HG02884 (cell line): ENCODE data around the gene TSPY10.
"Not testable (repeated sequence)": the region's sequence is repeated elsewhere in the genome, so short reads cannot be mapped to it uniquely, and the experiment has no call there.

Experiments used
- ATAC-seq: cut with Tn5 transposase; IDR thresholded peaks from one replicate; pipeline ENCODE4 v1.9.1; 2021; ENCODE audit warnings: mild to moderate bottlenecking, moderate library complexity; ENCODE audit not compliant: unreplicated experiment

The TSPY10 gene

DNA sequence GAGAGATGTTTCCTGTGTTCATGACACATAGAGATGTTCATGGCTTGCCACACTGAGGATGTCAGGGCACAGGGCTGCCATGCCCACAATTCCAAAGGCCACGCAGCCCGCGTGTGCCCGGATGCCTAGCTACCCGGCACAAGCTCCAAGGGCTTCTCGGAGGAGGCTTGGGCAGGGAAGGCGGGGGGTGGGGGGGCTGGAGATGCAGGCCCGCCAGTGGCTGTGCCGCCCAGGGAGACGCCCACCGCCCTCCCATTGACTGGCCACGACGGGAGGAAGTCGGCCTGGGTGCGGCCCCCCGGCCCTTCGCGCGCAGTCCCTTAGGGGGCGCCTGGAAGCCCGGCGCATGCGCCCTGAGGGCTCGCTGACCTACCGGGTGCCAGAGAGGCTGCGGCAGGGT lies at the start of gene TSPY10:
TSS of gene TSPY10 (plus strand) at position 301 of the 400 bp plus-strand sequence. CDS start at position 347, 46 bp downstream.
- ATAC-seq = not testable (repeated sequence)

DNA sequence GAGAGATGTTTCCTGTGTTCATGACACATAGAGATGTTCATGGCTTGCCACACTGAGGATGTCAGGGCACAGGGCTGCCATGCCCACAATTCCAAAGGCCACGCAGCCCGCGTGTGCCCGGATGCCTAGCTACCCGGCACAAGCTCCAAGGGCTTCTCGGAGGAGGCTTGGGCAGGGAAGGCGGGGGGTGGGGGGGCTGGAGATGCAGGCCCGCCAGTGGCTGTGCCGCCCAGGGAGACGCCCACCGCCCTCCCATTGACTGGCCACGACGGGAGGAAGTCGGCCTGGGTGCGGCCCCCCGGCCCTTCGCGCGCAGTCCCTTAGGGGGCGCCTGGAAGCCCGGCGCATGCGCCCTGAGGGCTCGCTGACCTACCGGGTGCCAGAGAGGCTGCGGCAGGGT lies 40.7 kb upstream of the TSPY10 start, which contains the start of gene TSPY9:
TSS of gene TSPY9 (plus strand) at position 301 of the 400 bp plus-strand sequence. CDS start at position 347, 46 bp downstream.
- ATAC-seq = not testable (repeated sequence)

DNA sequence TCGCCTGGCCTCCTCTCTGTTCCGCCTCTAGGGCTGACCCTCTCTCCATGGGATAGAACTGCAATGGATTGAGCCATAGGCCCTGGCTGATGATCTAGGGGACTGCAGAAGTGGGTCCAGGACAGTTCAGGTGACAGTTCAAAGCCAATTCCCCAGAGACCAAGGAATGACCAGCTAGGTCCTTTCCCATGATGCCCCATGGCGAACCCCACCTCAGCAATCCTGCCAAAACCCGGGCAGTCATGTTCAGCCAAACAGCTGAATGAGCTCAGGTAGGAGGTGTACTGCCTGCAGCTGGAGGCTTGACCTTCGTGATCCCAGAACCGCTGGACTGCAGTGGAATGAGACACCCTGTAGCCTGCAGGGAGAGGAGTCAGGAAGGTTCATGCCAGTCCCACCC lies 23.3 kb upstream of the TSPY10 start:
- not testable (repeated sequence) for ATAC-seq

DNA sequence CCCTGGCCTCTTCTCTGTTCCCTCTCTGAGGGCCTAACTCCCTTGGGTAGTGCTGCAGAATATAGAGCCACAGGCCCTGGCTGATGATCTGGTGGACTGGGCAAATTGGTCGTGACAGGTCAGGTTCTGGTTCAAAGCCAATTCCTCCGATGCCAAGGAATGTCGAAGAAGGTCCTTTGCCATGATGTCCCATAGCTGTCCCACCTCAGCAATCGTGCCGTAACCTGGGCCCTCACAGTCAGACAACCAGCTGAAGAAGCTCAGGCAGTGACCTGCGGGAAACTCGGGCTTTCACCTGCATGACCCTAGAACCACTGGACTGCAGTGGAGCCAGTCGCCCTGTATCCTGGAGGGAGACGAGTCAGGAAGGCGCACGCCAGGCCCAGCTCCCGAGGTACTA lies 11.4 kb upstream of the TSPY10 start:
- ATAC-seq = not testable (repeated sequence)
